ENCODE data around the gene MKNK1.

MKNK1 gene

DNA sequence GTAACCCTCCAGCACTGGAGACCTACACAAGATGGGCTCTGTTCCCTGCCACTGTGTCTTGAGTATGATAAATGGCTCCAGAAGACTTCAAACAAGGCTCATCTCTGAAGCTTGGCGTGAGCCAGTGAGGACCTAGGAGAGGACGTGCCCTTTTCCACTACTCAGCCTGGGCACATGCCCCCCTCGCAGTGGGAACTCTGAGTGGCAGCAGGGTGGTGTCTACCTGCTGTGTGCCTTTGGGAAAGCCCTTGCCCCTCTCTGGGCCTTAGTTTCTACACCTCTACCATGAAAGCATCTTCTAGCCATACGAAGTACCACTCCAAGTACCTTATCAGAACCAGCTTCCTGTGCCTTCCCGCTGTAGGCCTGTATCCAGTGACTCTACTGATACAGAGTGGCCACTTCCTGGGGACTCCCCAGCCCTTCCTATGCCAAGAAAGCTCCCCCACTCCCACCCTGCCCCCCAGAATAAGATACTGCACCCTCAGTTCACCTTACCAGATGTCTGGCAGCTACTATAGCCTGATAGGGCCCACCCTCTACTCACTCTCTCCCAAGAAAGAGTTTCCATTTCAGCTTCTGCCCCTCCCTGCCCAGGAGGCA lies 15.7 kb upstream of the MKNK1 start:
- TF ChIP-seq, protein P1, sequence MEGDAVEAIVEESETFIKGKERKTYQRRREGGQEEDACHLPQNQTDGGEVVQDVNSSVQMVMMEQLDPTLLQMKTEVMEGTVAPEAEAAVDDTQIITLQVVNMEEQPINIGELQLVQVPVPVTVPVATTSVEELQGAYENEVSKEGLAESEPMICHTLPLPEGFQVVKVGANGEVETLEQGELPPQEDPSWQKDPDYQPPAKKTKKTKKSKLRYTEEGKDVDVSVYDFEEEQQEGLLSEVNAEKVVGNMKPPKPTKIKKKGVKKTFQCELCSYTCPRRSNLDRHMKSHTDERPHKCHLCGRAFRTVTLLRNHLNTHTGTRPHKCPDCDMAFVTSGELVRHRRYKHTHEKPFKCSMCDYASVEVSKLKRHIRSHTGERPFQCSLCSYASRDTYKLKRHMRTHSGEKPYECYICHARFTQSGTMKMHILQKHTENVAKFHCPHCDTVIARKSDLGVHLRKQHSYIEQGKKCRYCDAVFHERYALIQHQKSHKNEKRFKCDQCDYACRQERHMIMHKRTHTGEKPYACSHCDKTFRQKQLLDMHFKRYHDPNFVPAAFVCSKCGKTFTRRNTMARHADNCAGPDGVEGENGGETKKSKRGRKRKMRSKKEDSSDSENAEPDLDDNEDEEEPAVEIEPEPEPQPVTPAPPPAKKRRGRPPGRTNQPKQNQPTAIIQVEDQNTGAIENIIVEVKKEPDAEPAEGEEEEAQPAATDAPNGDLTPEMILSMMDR (IDR thresholded peaks at IDR 0.05; ENCODE audit: poor library complexity, severe bottlenecking): no peak
- no peak overlapping the region for H3K4me3 ChIP-seq (ENCODE audit: severe bottlenecking)
- no peaks in the 10 kb centered on the region for H3K27me3 ChIP-seq (ENCODE audit: insufficient read depth, poor library complexity, severe bottlenecking)
- no peaks in the 10 kb centered on the region for H3K9me3 ChIP-seq (ENCODE audit: severe bottlenecking)
- H3K36me3 ChIP-seq (ENCODE audit: low read depth): no peaks in the 10 kb centered on the region
- H3K4me1 ChIP-seq (ENCODE audit: insufficient read depth, poor library complexity, severe bottlenecking): peaks cover 16% of the 10 kb centered on the region
- H3K27ac ChIP-seq (ENCODE audit: poor library complexity, severe bottlenecking): no peak overlapping the region
- DNase-seq (ENCODE audit: low spot score) (no peak), ATAC-seq (ENCODE audit: low read depth) (no peak)

DNA sequence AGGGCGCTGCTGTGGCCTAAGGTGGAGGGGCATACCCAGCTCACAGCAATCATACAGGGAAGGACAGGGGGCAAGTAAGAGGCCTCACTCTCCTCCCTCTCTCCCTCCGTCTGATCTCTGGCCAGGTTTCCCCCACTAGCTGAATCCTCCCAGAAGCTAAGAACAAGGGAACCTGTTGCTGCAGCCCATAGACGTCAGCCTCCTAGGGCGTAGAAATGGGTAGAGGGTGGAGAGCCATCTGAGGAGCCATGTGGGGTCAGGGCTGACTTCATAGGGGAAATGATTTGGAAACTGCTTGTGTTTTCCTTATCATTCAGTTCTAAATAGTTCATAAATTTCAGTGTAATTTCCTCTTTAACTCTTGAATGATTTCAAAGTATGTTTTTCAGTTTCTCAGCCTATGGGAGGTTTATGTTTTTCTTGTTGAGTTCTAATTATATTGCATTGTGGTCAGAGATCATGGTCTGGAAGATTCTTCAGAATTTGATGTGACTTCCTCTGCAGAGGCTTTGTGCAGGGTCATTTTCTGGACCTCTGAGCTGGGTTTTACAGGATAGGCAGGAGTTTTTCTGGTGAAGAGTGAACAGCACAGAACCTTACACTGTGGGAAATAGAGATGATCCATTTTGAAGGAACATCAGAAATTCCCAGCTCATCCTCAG lies 14.8 kb upstream of the MKNK1 start:
- TF ChIP-seq, protein P1 (IDR thresholded peaks at IDR 0.05; ENCODE audit: poor library complexity, severe bottlenecking): no peak
- Histone ChIP-seq H3K27me3 (ENCODE audit: insufficient read depth, poor library complexity, severe bottlenecking) (no peaks in the 10 kb centered on the region), H3K4me3 (ENCODE audit: severe bottlenecking) (no peak overlapping the region), H3K4me1 (ENCODE audit: insufficient read depth, poor library complexity, severe bottlenecking) (peaks cover 22% of the 10 kb centered on the region), H3K27ac (ENCODE audit: poor library complexity, severe bottlenecking) (no peak overlapping the region), H3K36me3 (ENCODE audit: low read depth) (no peaks in the 10 kb centered on the region), H3K9me3 (ENCODE audit: severe bottlenecking) (no peaks in the 10 kb centered on the region)
- DNase-seq (ENCODE audit: low spot score): no peak
- no peak for ATAC-seq (ENCODE audit: low read depth)

DNA sequence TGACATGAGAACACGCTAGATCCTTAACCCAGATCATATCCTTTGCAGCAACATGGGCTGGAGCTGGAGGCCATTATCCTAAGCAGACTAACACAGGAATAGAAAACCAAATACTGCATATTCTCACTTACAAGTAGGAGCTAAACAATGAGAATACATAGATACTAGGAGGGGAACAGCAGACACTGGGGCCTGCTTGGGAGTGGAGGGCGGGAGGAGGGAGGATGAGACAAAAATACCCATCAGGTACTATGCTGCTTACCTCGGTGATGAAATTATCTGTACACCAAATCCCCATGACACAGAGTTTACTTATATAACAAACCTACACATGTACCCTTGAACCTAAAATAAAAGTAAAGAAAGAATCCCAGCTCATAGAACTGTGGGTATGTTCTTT lies 13.8 kb upstream of the MKNK1 start:
- Histone ChIP-seq H3K27ac (ENCODE audit: poor library complexity, severe bottlenecking) (no peak overlapping the region), H3K4me1 (ENCODE audit: insufficient read depth, poor library complexity, severe bottlenecking) (peaks cover 31% of the 10 kb centered on the region), H3K36me3 (ENCODE audit: low read depth) (peaks cover 3% of the 10 kb centered on the region; the same call in 1 of the 2 replicates), H3K27me3 (ENCODE audit: insufficient read depth, poor library complexity, severe bottlenecking) (no peaks in the 10 kb centered on the region), H3K4me3 (ENCODE audit: severe bottlenecking) (no peak overlapping the region), H3K9me3 (ENCODE audit: severe bottlenecking) (no peaks in the 10 kb centered on the region)
- DNase-seq (ENCODE audit: low spot score): no peak
- no peak for ATAC-seq (ENCODE audit: low read depth)
- TF ChIP-seq, protein P1 (IDR thresholded peaks at IDR 0.05; ENCODE audit: poor library complexity, severe bottlenecking): no peak

DNA sequence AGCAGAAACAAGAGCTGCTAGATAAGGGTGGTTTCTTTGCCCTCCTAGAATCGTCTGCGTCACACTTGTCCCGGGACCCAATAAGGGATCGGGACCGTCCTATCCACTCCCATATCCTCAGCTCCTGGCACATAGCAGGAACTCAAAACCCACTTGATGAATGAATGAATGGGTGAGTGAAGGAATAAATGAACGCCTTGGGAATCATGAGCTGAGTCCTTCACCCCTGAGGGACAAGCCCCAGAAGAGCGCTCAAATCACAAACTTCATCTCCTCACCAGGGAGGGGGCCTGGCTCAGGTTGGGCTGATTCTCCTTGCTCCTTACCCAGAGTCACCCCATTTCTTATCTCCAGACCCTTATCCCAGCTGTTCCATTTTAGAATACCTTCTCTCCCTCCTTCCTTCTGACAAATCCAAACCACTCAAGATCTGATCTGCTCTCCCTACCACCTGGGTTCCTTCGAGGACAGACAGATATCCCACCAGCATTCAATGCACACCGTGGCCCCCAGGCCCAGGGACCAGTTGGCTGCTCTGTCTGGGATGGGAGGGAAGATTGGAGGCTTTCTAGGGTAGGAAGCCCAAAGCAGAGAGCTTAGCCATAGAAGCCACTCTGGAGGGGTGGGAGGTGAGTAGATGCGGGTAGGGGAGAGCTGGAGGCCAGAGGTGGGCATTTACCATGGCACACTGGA lies 13.2 kb upstream of the MKNK1 start:
- H3K36me3 ChIP-seq (ENCODE audit: low read depth): peaks cover 5% of the 10 kb centered on the region; the same call in 1 of the 2 replicates
- peak overlapping the region; percentile 88 for H3K4me3 ChIP-seq (ENCODE audit: severe bottlenecking)
- DNase-seq (ENCODE audit: low spot score) (no peak), ATAC-seq (ENCODE audit: low read depth) (peak; percentile 15; the same call in 2 of the 3 replicates)
- H3K9me3 ChIP-seq (ENCODE audit: severe bottlenecking): no peaks in the 10 kb centered on the region
- peak overlapping the region; percentile 83 for H3K27ac ChIP-seq (ENCODE audit: poor library complexity, severe bottlenecking)
- H3K27me3 ChIP-seq (ENCODE audit: insufficient read depth, poor library complexity, severe bottlenecking): no peaks in the 10 kb centered on the region
- H3K4me1 ChIP-seq (ENCODE audit: insufficient read depth, poor library complexity, severe bottlenecking): peaks cover 34% of the 10 kb centered on the region
- TF ChIP-seq, protein P1 (IDR thresholded peaks at IDR 0.05; ENCODE audit: poor library complexity, severe bottlenecking): no peak

Data from RWPE2 (cell line).